GM18873 (cell line): ENCODE measurements around the gene RBM24.

Experiments used
- ATAC-seq: cut with Tn5 transposase; IDR thresholded peaks from one replicate; pipeline ENCODE4 v1.9.1; 2021; ENCODE audit warnings: mild to moderate bottlenecking, moderate library complexity, moderate number of reproducible peaks; ENCODE audit not compliant: unreplicated experiment, low FRiP score

The RBM24 gene

GRCh38 chr6:17281100-17281496 is at the start of gene RBM24:
Gene RBM24 (plus strand): TSS chr6:17281361. CDS start chr6:17281582, 221 bp downstream.
- no peak for ATAC-seq

- ATAC-seq, result no peak
Measured at GRCh38 chr6:17233531-17233930, 47.6 kb upstream of the RBM24 start.

- ATAC-seq, result no peak
Measured at GRCh38 chr6:17237246-17237645, 43.9 kb upstream of the RBM24 start.

- ATAC-seq, result no peak
Measured at GRCh38 chr6:17239260-17239659, 41.9 kb upstream of the RBM24 start.

- no peak for ATAC-seq
Measured at GRCh38 chr6:17240803-17241500, 40.2 kb upstream of the RBM24 start.

- ATAC-seq, result no peak
Measured at GRCh38 chr6:17242087-17242486, 39.1 kb upstream of the RBM24 start.

GRCh38 chr6:17250237-17250636 is 30.9 kb upstream of the RBM24 start:
- ATAC-seq, result no peak

GRCh38 chr6:17251953-17252352 is 29.2 kb upstream of the RBM24 start:
- ATAC-seq, result no peak

GRCh38 chr6:17258749-17259148 is 22.4 kb upstream of the RBM24 start:
- ATAC-seq, result no peak

- ATAC-seq, result no peak
Measured at GRCh38 chr6:17265570-17265969, 15.6 kb upstream of the RBM24 start.

- ATAC-seq, result no peak
Measured at GRCh38 chr6:17267566-17267965, 13.6 kb upstream of the RBM24 start.

GRCh38 chr6:17268114-17268513 is 13.0 kb upstream of the RBM24 start:
- ATAC-seq, result no peak

- no peak for ATAC-seq
Measured at GRCh38 chr6:17269840-17270239, 11.3 kb upstream of the RBM24 start.

GRCh38 chr6:17271628-17272027 is 9.5 kb upstream of the RBM24 start:
- ATAC-seq, result no peak

- ATAC-seq, result no peak
Measured at GRCh38 chr6:17276766-17277165, 4.4 kb upstream of the RBM24 start.

- no peak for ATAC-seq
Measured at GRCh38 chr6:17277256-17277655, 3.9 kb upstream of the RBM24 start.

GRCh38 chr6:17278289-17279063 is 2.7 kb upstream of the RBM24 start:
- ATAC-seq, result no peak

GRCh38 chr6:17280138-17280537 is 1.0 kb upstream of the RBM24 start:
- ATAC-seq, result no peak

- ATAC-seq, result no peak
Measured at GRCh38 chr6:17280552-17281090, 540 bp upstream of the RBM24 start.

GRCh38 chr6:17281497-17282481 is 628 bp downstream of the RBM24 start:
- ATAC-seq, result no peak

- no peak for ATAC-seq
Measured at GRCh38 chr6:17283074-17283473, 1.9 kb downstream of the RBM24 start.
